HEK293 (cell line): ENCODE data around the gene TUBB2A.
"Not testable (repeated sequence)": the region's sequence is repeated elsewhere in the genome, so short reads cannot be mapped to it uniquely, and the experiment has no call there.

Source experiments
- CTCF ChIA-PET: fragments of 350-600 bp; formaldehyde crosslinking; extraction: SDS; loops from one replicate; lab custom pipeline; 2021; ENCODE audit warnings: antibody characterized with exemption; lab: Yijun Ruan, JAX
- POLR2A ChIA-PET: fragments of 300-600 bp; formaldehyde crosslinking; extraction: SDS; loops from one replicate; lab custom pipeline; 2020; ENCODE audit warnings: antibody characterized with exemption, inconsistent platforms; lab: Yijun Ruan, JAX
- H3K27ac ChIP-seq: fragments of 200-500 bp; sonication (Bioruptor generic); 2 replicates; pipeline ENCODE4 v1.5.1; 2014; ENCODE audit warnings: low read depth, low read length, control low read depth, inconsistent platforms; ENCODE audit errors: extremely low read depth
- H3K36me3 ChIP-seq, 2 experiments: fragments of 200-500 bp in 1 of 2; sonication (Bioruptor generic) in 1 of 2; 1 replicate in 1 of 2; 2 replicates in 1 of 2; pipeline ENCODE4 v1.5.1; 2014 to 2017; ENCODE audit warnings: inconsistent platforms in 2 of 2, low read length in 2 of 2; ENCODE audit not compliant: control insufficient read depth in 2 of 2, insufficient read depth in 1 of 2
- H3K4me1 ChIP-seq: fragments of 200-500 bp; sonication (Bioruptor generic); 2 replicates; pipeline ENCODE4 v1.5.1; 2014; ENCODE audit warnings: mild to moderate bottlenecking, low read length, inconsistent platforms; ENCODE audit not compliant: control insufficient read depth, insufficient read depth
- H3K4me3 ChIP-seq: 2 replicates; pipeline ENCODE4 v1.5.1; 2011; ENCODE audit warnings: low read depth, mild to moderate bottlenecking, control low read depth, low read length, moderate library complexity
- H3K9me3 ChIP-seq: fragments of 200-500 bp; sonication (Bioruptor generic); 2 replicates; pipeline ENCODE4 v1.5.1; 2014; ENCODE audit warnings: low read depth, low read length, inconsistent platforms; ENCODE audit not compliant: control insufficient read depth, insufficient read depth
- MZF1 ChIP-seq: fragments of 450-650 bp; formaldehyde crosslinking; IDR thresholded peaks from 2 replicates; pipeline ENCODE4 v1.5.1; 2017; ENCODE audit warnings: missing biosample characterization, missing genetic modification characterization, borderline replicate concordance
- PRDM2 ChIP-seq: fragments of 450-650 bp; formaldehyde crosslinking; IDR thresholded peaks from 2 replicates; pipeline ENCODE4 v1.5.1; 2016; ENCODE audit warnings: missing biosample characterization, missing genetic modification characterization, borderline replicate concordance
- REST ChIP-seq: fragments of 450-650 bp; formaldehyde crosslinking; IDR thresholded peaks from 2 replicates; pipeline ENCODE4 v1.5.1; 2016; ENCODE audit warnings: missing biosample characterization, missing genetic modification characterization
- ZEB2 ChIP-seq: fragments of 450-650 bp; formaldehyde crosslinking; IDR thresholded peaks from 2 replicates; pipeline ENCODE4 v1.5.1; 2016; ENCODE audit warnings: missing biosample characterization, missing genetic modification characterization
- ZNF501 ChIP-seq: fragments of 450-650 bp; formaldehyde crosslinking; IDR thresholded peaks from 2 replicates; pipeline ENCODE4 v1.5.1; 2016; ENCODE audit warnings: missing biosample characterization, missing genetic modification characterization
- ZNF621 ChIP-seq: fragments of 450-650 bp; formaldehyde crosslinking; IDR thresholded peaks from 2 replicates; pipeline ENCODE4 v1.5.1; 2017; ENCODE audit warnings: missing biosample characterization, missing genetic modification characterization
- TF ChIP-seq, protein P1 (sequence below): fragments of 450-650 bp; formaldehyde crosslinking; conservative IDR thresholded peaks from 2 replicates; pipeline ENCODE4 v1.5.1; 2016; ENCODE audit warnings: low read depth, missing biosample characterization, missing genetic modification characterization

The TUBB2A gene

DNA sequence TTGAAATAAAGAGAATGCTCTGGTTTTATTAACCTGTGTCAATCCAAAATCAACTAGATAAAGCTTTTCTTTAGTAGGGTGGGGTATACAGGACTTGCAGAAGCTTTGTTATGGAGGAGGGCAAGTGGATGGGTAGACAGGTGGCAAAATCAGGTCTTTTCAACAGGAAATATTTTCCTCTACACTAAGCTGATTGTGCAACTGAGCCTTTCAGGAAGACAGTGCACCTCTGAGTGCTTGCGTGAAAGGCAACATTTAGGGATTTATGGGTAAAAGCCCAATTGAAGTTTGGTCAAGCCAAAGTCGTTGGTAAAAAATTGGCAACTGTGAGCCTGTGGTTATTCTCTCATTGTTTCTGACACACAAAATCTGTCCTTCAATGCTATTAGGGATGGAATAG is 23.8 kb upstream of the TUBB2A start (continued):
- TF ChIP-seq PRDM2, result no peak
- TF ChIP-seq ZNF621 (tag by site-specific recombination), result no peak
- TF ChIP-seq, protein P1, sequence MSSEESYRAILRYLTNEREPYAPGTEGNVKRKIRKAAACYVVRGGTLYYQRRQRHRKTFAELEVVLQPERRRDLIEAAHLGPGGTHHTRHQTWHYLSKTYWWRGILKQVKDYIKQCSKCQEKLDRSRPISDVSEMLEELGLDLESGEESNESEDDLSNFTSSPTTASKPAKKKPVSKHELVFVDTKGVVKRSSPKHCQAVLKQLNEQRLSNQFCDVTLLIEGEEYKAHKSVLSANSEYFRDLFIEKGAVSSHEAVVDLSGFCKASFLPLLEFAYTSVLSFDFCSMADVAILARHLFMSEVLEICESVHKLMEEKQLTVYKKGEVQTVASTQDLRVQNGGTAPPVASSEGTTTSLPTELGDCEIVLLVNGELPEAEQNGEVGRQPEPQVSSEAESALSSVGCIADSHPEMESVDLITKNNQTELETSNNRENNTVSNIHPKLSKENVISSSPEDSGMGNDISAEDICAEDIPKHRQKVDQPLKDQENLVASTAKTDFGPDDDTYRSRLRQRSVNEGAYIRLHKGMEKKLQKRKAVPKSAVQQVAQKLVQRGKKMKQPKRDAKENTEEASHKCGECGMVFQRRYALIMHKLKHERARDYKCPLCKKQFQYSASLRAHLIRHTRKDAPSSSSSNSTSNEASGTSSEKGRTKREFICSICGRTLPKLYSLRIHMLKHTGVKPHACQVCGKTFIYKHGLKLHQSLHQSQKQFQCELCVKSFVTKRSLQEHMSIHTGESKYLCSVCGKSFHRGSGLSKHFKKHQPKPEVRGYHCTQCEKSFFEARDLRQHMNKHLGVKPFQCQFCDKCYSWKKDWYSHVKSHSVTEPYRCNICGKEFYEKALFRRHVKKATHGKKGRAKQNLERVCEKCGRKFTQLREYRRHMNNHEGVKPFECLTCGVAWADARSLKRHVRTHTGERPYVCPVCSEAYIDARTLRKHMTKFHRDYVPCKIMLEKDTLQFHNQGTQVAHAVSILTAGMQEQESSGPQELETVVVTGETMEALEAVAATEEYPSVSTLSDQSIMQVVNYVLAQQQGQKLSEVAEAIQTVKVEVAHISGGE (tag by site-specific recombination), result no peak
- TF ChIP-seq ZEB2 (tag by site-specific recombination), result no peak
- no peak for TF ChIP-seq ZNF501 (tag by site-specific recombination)
- no peak for TF ChIP-seq MZF1 (tag by site-specific recombination)

DNA sequence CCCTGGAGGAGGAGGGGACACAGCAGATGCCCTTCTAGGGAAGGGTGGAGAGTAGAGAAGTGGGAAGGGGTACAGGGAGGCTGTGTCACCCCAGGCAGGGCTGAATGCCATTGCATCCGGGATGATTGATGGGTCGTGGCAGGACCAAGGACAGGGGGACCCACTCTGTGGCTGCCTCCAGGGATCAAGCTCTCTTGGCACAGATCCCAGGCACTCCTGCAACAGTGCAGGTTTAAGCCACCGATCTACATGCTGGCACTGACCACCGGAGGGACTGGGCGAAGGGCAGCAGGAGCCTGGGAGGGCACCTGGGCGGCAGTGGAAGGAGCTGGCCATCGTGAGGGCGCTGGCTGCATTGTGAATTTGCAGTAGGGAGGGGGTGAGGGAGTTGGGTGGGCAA is 22.6 kb upstream of the TUBB2A start:
- POLR2A ChIA-PET, result interaction anchor here (0.6 kb wide), 1 partner anchor 24 kb away, joined by 4 read pairs; no protein-coding TSS in a partner anchor
- peak; percentile 52; the same call in 1 of the 2 replicates for TF ChIP-seq REST
- H3K4me3 ChIP-seq, result not testable (repeated sequence)

GRCh38 chr6:3178666-3179065 is 21.3 kb upstream of the TUBB2A start:
- not testable (repeated sequence) for H3K4me3 ChIP-seq, H3K36me3 ChIP-seq, H3K4me1 ChIP-seq, H3K27ac ChIP-seq, H3K9me3 ChIP-seq
- ChIA-PET POLR2A (interaction anchor here (1.8 kb wide), 1 partner anchor 13 kb away, joined by 4 read pairs; no protein-coding TSS in a partner anchor), CTCF (interaction anchor here (0.6 to 1.2 kb wide), 2 partner anchors 66 to 207 kb away, joined by 3 read pairs; no protein-coding TSS in a partner anchor)

More for the DNA sequence above, 22.6 kb upstream of the TUBB2A start:
- not testable (repeated sequence) for H3K9me3 ChIP-seq, H3K27ac ChIP-seq, H3K4me1 ChIP-seq, H3K36me3 ChIP-seq
- CTCF ChIA-PET, result interaction anchor here (0.5 kb wide), 1 partner anchor 173 kb away, joined by 3 read pairs; no protein-coding TSS in a partner anchor
